GM13977 (cell line): Measurements from ENCODE around the gene TTC28.

Experiments
- DNase-seq: peaks from one replicate; pipeline ENCODE4 v3.0.0; 2012; ENCODE audit warnings: low spot score
- CTCF ChIP-seq: IDR thresholded peaks from 2 replicates; pipeline ENCODE4 v1.5.1; 2012; ENCODE audit warnings: mild to moderate bottlenecking, control low read depth; ENCODE audit not compliant: insufficient read depth; ENCODE audit errors: extremely low read depth, missing control alignments
- in situ Hi-C: fragments of 300-500 bp; cut with MboI; formaldehyde crosslinking; loops from one replicate; pipeline ENCODE4 v1.12.0; 2022; ENCODE audit warnings: low sequenced_read_pairs, low pct_unique_long_range_greater_than_20kb, mixed read lengths, inconsistent platforms; ENCODE audit not compliant: unreplicated experiment

Gene TTC28

GRCh38 chr22:28607795-28608194, 71.8 kb downstream of the TTC28 start:
- TF ChIP-seq CTCF: no peak
- in situ Hi-C loops: loop anchor here (10.0 kb wide), 1 partner anchor 217 kb away; no protein-coding TSS in a partner anchor
- no peak for DNase-seq

GRCh38 chr22:28604966-28605761, 74.5 kb downstream of the TTC28 start:
- DNase-seq: no peak
- in situ Hi-C loops: loop anchor here (5.0 to 10.0 kb wide), 2 partner anchors 220 to 432 kb away; no protein-coding TSS in a partner anchor
- no peak for TF ChIP-seq CTCF

- no peak for DNase-seq
- in situ Hi-C loops: loop anchor here (5.0 to 10.0 kb wide), 2 partner anchors 223 to 435 kb away; no protein-coding TSS in a partner anchor
- TF ChIP-seq CTCF: no peak
Observed at GRCh38 chr22:28601915-28602314, 77.7 kb downstream of the TTC28 start.

GRCh38 chr22:28600546-28601143, 79.0 kb downstream of the TTC28 start:
- peak; percentile 42 for TF ChIP-seq CTCF
- DNase-seq: peak; percentile 40
- in situ Hi-C loops: loop anchor here (5.0 to 10.0 kb wide), 2 partner anchors 224 to 437 kb away; no protein-coding TSS in a partner anchor

GRCh38 chr22:28599693-28600092, 79.9 kb downstream of the TTC28 start:
- TF ChIP-seq CTCF: no peak
- in situ Hi-C loops: loop anchor here (5.0 to 10.0 kb wide), 2 partner anchors 225 to 438 kb away; no protein-coding TSS in a partner anchor
- no peak for DNase-seq

- in situ Hi-C loops: no loop called here
- DNase-seq: no peak
- TF ChIP-seq CTCF: no peak
Observed at GRCh38 chr22:28597665-28598064, 82.0 kb downstream of the TTC28 start.
